Suprapubic skin (tissue), 4 donors: Measurements from ENCODE around the gene YOD1. TPM values are rescaled to one million over a fixed set of nuclear protein-coding genes. Genes with fewer than 3 reads are reported as not detected.

ENCODE experiments used
- DNase-seq, 2 donors: peaks; one replicate each; pipeline ENCODE4 v3.0.0-alpha.2; 2019; ENCODE audit warnings: low spot score in 2 of 2
- H3K27ac ChIP-seq: fragments of 200-600 bp; sonication (generic); one replicate; pipeline ENCODE4 v1.5.1; 2019
- H3K27me3 ChIP-seq: fragments of 200-600 bp; sonication (generic); one replicate; pipeline ENCODE4 v1.5.1; 2019
- H3K36me3 ChIP-seq: fragments of 200-600 bp; sonication (generic); one replicate; pipeline ENCODE4 v1.5.1; 2019
- H3K4me1 ChIP-seq: fragments of 200-600 bp; sonication (generic); one replicate; pipeline ENCODE4 v1.5.1; 2019
- H3K4me3 ChIP-seq: fragments of 200-600 bp; sonication (generic); one replicate; pipeline ENCODE4 v1.5.1; 2019; ENCODE audit warnings: mild to moderate bottlenecking
- H3K9me3 ChIP-seq: fragments of 200-600 bp; sonication (generic); one replicate; pipeline ENCODE4 v1.5.1; 2019
- EP300 ChIP-seq: sonication (generic); formaldehyde crosslinking; IDR thresholded peaks from one replicate; pipeline ENCODE4 v1.6.1; 2017; ENCODE audit warnings: antibody characterized with exemption
- POLR2A ChIP-seq, 2 donors: fragments of 450-650 bp; IDR thresholded peaks; one replicate each; pipeline ENCODE4 v1.6.1; 2017; ENCODE audit warnings: antibody characterized with exemption in 2 of 2, mild to moderate bottlenecking in 2 of 2, moderate library complexity in 2 of 2
- POLR2AphosphoS5 ChIP-seq, 3 donors: sonication (generic); formaldehyde crosslinking; IDR thresholded peaks; one replicate each; pipeline ENCODE4 v1.6.1; 2017; ENCODE audit warnings: antibody characterized with exemption in 3 of 3
- WGBS: methylation state at CpG from one replicate; pipeline ENCODE4 v1.1.5; 2018; 5-methylcytosine and 5-hydroxymethylcytosine counted together
- total RNA-seq, 4 donors: library from RNA; depleted of rRNA; stranded (reverse); fragments of >200 nt; gene quantifications; one replicate each; pipeline ENCODE4 v1.1.0, GENCODE V29; 2016
- TF ChIP-seq, protein P1 (sequence below), 2 donors: fragments of 200-600 bp in 1 of 2; fragments of 450-650 bp in 1 of 2; sonication (generic) in 1 of 2; IDR thresholded peaks; one replicate each; pipeline ENCODE4 v1.5.1; 2016 to 2019; ENCODE audit warnings: antibody characterized with exemption in 2 of 2, mild to moderate bottlenecking in 1 of 2, moderate library complexity in 1 of 2

Gene YOD1
- total RNA-seq, 4 donors from 2014 or later, result 20.4 to 63.6 (median 42.8) TPM

DNA sequence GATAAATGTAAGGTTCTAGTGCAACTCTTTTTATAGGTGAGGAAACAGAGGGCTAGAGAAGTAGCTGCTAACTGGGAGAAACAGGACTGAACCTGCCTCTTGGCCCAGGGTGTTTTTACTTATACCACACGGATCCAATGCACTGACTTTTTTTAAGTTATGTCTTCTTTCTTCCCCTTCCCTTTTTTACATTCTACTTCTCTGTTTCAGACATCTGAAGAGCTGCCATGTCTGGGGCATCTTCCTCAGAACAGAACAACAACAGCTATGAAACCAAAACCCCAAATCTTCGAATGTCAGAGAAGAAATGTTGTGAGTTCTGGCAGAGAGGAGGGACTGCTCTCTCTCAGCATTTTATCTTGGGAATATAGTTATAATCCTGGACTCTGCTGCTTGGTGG lies 3.5 kb upstream of the YOD1 start:
- 32% methylated on average over 2 of the region's 2 CpGs for WGBS
- no peak overlapping the region for H3K4me3 ChIP-seq
- no peak for DNase-seq
- H3K9me3 ChIP-seq, result no peaks in the 10 kb centered on the region
- TF ChIP-seq EP300, result no peak
- no peak for TF ChIP-seq POLR2AphosphoS5 (IDR thresholded peaks at IDR 0.05)
- no peaks in the 10 kb centered on the region for H3K27me3 ChIP-seq
- H3K36me3 ChIP-seq, result no peaks in the 10 kb centered on the region
- peak overlapping the region; percentile 16 for H3K27ac ChIP-seq
- H3K4me1 ChIP-seq, result peaks cover 37% of the 10 kb centered on the region

DNA sequence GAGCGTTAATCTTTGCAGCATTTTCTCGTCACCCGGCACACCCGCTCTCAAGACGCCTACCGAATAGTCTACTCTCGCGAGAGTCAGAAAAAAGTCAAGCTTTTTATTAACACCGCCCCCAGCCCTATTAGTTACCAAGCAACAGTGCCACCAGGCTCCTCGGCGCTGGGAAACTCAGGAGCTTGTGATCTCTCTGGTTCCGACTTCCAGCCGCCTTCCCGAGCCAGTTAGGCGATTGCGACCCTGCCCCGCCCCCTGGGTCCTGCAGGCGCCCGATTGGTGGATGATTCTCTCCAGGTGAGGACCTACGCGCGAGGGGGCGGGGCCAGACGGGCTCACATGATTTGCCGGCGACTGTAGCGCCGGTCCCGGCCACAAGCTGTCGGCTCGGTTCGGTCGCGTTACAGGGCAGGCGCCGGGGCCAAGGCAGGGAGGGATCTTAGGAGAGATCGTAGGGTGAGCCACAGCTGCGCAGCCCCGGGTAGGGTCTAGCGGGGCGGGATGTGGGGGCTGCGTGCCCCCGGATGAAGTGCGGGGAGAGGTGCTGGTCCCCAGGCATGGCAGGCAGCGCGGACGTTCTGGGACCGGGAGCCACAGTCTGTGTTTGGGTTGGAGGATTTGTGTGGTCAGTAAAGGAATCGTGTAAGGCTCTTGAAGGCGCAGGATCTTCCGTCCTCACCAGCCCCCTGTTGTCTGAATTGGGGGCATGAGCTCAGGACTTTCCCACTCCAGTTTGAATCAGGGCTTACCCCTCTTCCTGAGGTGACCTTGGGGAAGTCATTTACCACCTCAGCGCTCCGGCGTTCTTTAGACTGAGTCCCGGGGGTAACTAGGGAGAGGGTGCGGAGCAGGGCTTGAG lies 2.1 kb upstream of the YOD1 start, which contains the start of gene PFKFB2:
TSS of gene PFKFB2 (plus strand) at position 365 of the 859 bp plus-strand sequence. CDS start 1,443 bp downstream, outside the sequence.
- Histone ChIP-seq H3K4me1 (peaks cover 48% of the 10 kb centered on the region), H3K36me3 (peaks cover 13% of the 10 kb centered on the region), H3K27ac (peak within 1 kb of the TSS; percentile 89), H3K27me3 (no peaks in the 10 kb centered on the region), H3K4me3 (peak within 1 kb of the TSS; percentile 67), H3K9me3 (no peaks in the 10 kb centered on the region)
- 4% methylated on average over 42 of the region's 56 CpGs for WGBS
- peak; percentile 98 to 99 for DNase-seq
- no peak for TF ChIP-seq EP300
- peak in 2 of 3 donors; percentile 8 to 64 for TF ChIP-seq POLR2AphosphoS5 (IDR thresholded peaks at IDR 0.05)
- TF ChIP-seq POLR2A (IDR thresholded peaks at IDR 0.05), result peak in 1 of 2 donors; percentile 65
- TF ChIP-seq, protein P1, sequence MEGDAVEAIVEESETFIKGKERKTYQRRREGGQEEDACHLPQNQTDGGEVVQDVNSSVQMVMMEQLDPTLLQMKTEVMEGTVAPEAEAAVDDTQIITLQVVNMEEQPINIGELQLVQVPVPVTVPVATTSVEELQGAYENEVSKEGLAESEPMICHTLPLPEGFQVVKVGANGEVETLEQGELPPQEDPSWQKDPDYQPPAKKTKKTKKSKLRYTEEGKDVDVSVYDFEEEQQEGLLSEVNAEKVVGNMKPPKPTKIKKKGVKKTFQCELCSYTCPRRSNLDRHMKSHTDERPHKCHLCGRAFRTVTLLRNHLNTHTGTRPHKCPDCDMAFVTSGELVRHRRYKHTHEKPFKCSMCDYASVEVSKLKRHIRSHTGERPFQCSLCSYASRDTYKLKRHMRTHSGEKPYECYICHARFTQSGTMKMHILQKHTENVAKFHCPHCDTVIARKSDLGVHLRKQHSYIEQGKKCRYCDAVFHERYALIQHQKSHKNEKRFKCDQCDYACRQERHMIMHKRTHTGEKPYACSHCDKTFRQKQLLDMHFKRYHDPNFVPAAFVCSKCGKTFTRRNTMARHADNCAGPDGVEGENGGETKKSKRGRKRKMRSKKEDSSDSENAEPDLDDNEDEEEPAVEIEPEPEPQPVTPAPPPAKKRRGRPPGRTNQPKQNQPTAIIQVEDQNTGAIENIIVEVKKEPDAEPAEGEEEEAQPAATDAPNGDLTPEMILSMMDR (IDR thresholded peaks at IDR 0.05), result peak in 1 of 2 donors; percentile 30

DNA sequence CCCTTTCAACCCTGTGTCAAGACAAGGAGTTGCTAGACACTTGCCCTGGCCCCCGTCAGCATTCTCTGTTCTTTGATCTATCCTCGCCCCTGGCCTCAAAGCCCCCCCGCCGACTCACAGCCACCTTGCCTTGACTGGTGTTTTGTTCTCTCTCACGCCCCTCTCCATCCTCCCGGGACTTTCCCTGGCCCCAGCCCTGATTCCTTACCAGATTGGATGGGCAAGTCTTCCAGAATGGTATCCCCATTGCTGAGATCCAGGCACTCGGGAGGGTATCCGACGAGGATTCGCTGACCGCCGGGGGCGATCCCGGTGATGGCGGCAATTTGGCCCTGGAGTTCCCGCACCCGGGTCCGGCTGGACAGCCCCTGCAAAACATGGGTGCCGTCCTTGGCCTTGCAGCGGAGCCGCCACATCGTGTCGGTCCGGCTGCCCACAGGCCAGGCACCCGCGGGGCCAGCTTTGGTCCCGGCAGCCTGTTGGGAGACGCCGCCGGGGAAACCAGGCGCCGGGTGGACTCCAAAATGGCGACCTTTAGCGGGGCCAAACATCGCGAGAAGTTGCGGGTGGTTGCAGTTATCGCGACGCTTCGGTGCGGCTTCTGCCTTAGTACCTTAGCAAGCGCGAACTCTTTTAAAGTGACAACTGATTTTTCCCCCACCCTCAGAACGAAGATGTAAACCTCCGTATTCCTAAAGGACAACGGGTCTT lies 373 bp downstream of the YOD1 start:
- under 1% methylated on average over 44 of the region's 47 CpGs for WGBS
- peaks cover 19% of the 10 kb centered on the region for H3K36me3 ChIP-seq
- H3K9me3 ChIP-seq, result no peaks in the 10 kb centered on the region
- peak overlapping the region; percentile 74 for H3K4me3 ChIP-seq
- peak overlapping the region; percentile 80 for H3K27ac ChIP-seq
- peaks cover 70% of the 10 kb centered on the region for H3K4me1 ChIP-seq
- no peak for TF ChIP-seq EP300
- peak in 1 of 2 donors; percentile 49 for TF ChIP-seq POLR2A (IDR thresholded peaks at IDR 0.05)
- peak in 1 of 3 donors; percentile 45 for TF ChIP-seq POLR2AphosphoS5 (IDR thresholded peaks at IDR 0.05)
- TF ChIP-seq, protein P1 (IDR thresholded peaks at IDR 0.05), result no peak
- no peaks in the 10 kb centered on the region for H3K27me3 ChIP-seq
- peak; percentile 95 to 96 for DNase-seq

DNA sequence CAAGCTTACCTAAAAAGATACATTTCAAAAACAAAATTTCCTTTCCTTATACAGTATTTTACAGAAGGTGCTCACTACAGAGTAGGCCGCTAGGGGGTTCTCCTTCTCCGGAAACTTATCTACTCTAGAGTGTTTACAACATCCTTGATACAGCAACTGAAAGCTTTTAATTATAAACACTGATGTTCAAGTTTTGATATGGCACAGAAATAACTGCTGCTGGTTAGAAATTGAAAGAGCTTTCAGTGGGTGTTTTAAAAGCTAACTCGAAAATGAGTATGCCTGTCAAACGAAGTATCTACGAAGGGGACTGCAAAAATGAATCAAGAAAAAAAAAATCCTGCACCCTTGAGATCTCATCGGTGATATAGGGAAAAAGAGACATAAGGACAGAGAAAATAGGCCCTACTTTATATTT lies 1.0 kb downstream of the YOD1 start:
- peak overlapping the region; percentile 80 for H3K27ac ChIP-seq
- no peak for DNase-seq
- no peaks in the 10 kb centered on the region for H3K9me3 ChIP-seq
- peaks cover 19% of the 10 kb centered on the region for H3K36me3 ChIP-seq
- TF ChIP-seq, protein P1 (IDR thresholded peaks at IDR 0.05), result peak; percentile 70 to 80
- no peak for TF ChIP-seq EP300
- WGBS, result 1% methylated on average over 6 of the region's 6 CpGs
- H3K27me3 ChIP-seq, result no peaks in the 10 kb centered on the region
- H3K4me1 ChIP-seq, result peaks cover 75% of the 10 kb centered on the region
- peak overlapping the region; percentile 74 for H3K4me3 ChIP-seq

DNA sequence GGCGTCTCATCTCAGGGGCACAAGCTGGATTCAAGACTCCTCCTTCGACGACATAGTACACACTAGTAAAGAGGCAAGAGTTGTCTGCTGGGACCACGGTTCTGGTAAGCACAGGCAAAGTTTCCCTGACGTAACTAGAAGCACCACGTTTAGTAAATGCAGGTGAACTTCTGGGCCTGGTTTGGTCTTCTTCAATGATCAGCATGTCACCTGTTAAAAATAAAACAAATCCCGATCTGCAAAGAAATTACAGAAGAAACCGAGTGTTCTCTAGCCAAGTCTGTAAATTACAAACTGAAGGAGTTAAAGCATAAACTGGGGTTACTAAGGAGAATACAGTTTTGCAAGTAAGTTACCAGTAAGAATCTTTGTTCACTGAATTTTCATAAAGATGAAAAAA lies 1.5 kb downstream of the YOD1 start:
- no peak overlapping the region for H3K27ac ChIP-seq
- WGBS, result 52% methylated on average over 8 of the region's 8 CpGs
- peaks cover 71% of the 10 kb centered on the region for H3K4me1 ChIP-seq
- H3K27me3 ChIP-seq, result no peaks in the 10 kb centered on the region
- peak overlapping the region; percentile 74 for H3K4me3 ChIP-seq
- no peak for DNase-seq
- H3K36me3 ChIP-seq, result peaks cover 19% of the 10 kb centered on the region
- TF ChIP-seq EP300, result no peak
- TF ChIP-seq POLR2AphosphoS5 (IDR thresholded peaks at IDR 0.05), result no peak
- no peak for TF ChIP-seq POLR2A (IDR thresholded peaks at IDR 0.05)
- TF ChIP-seq, protein P1 (IDR thresholded peaks at IDR 0.05), result no peak
- no peaks in the 10 kb centered on the region for H3K9me3 ChIP-seq
